Measurements from ENCODE around the gene PPM1H.
"Not testable (repeated sequence)": the region's sequence is repeated elsewhere in the genome, so short reads cannot be mapped to it uniquely, and the experiment has no call there.

PPM1H gene

GRCh38 chr12:62839869-62840660 lies 94.9 kb downstream of the PPM1H start:
- peak; percentile 79 for DNase-seq (ENCODE audit: low spot score)

- peak; percentile 83 for DNase-seq (ENCODE audit: low spot score)
Observed at GRCh38 chr12:62834971-62835547, 99.9 kb downstream of the PPM1H start.

DNA sequence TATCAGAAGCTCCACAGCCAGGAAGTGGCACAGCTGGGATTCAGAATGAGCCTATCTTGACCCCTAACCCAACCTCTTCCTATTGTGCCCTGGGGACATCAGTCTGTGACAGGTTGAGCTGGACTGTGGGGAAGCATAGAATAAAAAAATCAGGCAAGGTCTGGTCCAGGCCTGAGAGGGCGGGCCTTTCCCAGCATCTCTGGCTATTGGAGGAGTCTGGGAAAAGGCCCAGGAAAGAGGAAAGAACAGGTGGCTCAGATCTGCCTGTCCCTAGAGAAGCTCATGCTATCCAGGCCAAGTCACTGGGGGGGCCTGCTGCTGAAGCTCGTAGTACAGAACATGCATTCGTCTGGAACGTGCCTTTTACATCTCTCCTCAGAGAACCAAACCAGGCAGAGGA lies 100.5 kb downstream of the PPM1H start:
- DNase-seq (ENCODE audit: low spot score) = no peak

DNA sequence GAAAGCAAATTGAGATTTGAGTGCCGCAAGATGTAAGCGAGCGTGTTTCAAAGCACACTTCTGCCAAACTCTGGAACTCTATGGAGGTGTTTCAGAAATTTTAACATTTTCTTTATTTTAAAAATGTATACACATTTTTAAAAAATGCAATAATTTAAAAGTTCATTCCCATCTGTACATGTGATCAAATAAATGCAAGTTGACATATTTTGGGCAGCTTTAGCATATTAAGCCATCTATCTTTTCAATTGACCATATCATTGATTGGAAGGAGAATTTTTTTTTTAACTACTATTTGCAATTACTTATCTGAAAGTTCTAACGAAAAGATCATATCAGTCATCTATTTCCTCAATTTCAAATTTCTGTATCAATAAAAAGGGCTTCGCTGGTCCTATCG lies 101.3 kb downstream of the PPM1H start:
- no peak for DNase-seq (ENCODE audit: low spot score)

GRCh38 chr12:62832558-62832957 lies 102.4 kb downstream of the PPM1H start:
- DNase-seq (ENCODE audit: low spot score) = no peak

DNA sequence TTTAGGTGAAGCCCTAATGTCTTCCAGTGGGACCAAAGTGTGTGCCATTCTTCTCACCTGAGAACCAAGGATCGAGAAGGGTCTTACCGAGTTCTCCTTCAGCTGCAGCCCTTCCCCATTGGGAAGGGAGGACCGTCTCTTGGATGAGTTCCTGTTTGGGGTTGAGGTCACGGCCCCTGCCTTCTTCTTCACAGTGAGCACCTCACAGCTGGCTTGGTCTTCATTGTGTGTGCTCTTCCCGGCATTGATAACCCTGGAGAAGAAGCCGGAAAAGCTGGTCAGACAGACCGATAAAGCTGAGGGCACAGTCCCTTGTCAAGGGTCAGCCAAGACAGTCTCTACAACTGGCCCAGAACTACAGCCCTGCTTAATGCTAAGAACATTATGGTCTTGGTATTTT lies 102.9 kb downstream of the PPM1H start:
- DNase-seq (ENCODE audit: low spot score) = no peak

DNA sequence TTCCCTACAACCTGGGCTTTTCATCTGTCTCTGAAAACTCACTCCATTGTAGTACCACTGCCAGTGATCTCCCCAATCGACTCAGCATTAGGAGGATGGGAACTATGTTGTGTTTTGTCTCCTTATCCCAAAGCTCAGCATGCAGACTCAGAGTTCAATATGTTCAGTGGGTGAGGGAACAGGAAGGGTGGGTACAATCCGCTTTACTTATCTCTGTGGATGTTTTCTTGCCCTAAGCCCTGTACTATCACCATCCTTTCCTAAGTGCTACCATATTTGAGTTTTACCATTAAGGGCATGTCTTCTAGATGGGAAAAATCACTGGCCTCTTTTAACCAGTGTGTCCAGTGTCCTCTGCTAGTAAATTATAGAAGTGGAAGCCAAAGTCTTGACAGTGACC lies 107.1 kb downstream of the PPM1H start:
- no peak for DNase-seq (ENCODE audit: low spot score)

DNA sequence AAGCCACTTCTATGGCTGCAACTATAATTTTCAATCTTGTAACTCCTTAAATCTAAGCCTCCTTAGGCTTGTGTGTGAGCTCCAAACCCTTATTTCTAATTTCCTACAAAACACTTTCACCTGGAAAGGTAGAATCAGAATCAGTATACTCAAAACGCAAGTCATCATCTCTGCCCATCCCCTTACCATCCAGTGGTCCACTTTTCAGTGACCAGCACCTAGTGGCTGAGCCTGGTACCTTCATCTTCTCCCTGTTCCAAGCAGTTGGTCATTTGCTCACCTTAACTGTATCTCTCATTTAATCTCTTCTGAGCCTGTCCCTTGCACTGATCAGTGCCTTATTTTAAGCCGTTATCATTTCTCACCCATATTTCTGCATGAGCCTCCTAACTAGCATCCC lies 107.9 kb downstream of the PPM1H start:
- no peak for DNase-seq (ENCODE audit: low spot score)

- no peak for DNase-seq (ENCODE audit: low spot score)
Observed at GRCh38 chr12:62817556-62818271, 117.2 kb downstream of the PPM1H start.

- no peak for DNase-seq (ENCODE audit: low spot score)
Observed at GRCh38 chr12:62814243-62814642, 120.7 kb downstream of the PPM1H start.

DNA sequence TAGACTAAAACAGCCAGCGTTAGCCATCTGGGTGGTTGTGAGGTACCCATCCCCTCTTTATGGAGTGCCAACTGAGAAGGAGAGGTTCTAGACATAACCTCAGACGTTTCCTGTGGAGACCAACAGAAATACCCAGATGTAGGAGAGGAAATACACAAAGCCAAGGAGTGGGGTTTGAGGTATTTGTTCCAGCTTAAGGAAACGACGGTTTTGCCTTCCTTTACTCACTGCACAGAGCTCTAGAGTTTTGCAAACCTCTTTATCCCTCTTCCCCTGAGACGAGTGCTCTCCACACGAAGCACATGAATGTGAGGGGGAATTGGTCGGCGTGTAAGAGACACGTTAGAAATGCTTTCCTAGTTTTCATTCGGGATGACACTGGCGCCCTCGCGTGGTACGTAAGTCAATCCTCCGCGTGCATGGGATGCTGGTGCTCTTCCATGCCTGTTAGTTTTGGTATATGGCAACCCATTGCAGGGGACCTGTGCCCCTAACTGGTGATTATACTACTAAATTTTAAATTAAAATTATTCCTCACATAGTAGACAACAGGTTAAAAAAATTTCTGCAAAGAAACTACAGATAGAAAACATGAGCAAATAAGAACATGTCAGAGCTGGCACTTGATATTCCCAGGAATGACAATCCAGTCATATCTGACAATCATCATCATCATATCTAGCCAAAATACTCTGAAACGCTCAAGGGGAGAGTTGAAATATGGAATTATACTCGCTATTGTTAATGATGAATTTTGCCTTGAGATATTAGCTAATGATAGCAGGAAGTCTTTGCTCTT lies 121.7 kb downstream of the PPM1H start:
- DNase-seq (ENCODE audit: low spot score) = peak; percentile 68

DNA sequence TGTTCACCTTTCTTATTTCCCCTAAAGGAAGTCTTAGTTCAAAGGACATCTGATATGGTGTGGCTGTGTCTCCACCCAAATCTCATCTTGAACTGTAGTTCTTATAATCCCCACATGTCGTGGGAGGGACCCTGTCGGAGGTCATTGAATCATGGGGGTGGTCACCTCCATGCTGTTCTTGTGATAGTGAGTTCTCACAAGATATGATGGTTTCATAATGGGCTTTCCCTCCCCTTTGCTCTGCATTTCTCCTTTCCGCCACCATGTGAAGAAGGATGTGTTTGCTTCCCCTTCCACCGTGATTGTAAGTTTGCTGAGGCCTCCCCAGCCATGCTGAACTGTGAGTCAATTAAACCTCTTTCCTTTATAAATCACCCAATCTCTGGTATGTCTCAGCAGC lies 123.5 kb downstream of the PPM1H start:
- not testable (repeated sequence) for DNase-seq (ENCODE audit: low spot score)

GRCh38 chr12:62808166-62808879 lies 126.6 kb downstream of the PPM1H start:
- no peak for DNase-seq (ENCODE audit: low spot score)

- no peak for DNase-seq (ENCODE audit: low spot score)
Observed at GRCh38 chr12:62806893-62807292, 128.1 kb downstream of the PPM1H start.

GRCh38 chr12:62806244-62806836 lies 128.6 kb downstream of the PPM1H start:
- DNase-seq (ENCODE audit: low spot score) = no peak

- DNase-seq (ENCODE audit: low spot score) = no peak
Observed at GRCh38 chr12:62805517-62805916, 129.4 kb downstream of the PPM1H start.

GRCh38 chr12:62803756-62804155 lies 131.2 kb downstream of the PPM1H start:
- DNase-seq (ENCODE audit: low spot score) = no peak

GRCh38 chr12:62802984-62803383 lies 132.0 kb downstream of the PPM1H start:
- no peak for DNase-seq (ENCODE audit: low spot score)

DNA sequence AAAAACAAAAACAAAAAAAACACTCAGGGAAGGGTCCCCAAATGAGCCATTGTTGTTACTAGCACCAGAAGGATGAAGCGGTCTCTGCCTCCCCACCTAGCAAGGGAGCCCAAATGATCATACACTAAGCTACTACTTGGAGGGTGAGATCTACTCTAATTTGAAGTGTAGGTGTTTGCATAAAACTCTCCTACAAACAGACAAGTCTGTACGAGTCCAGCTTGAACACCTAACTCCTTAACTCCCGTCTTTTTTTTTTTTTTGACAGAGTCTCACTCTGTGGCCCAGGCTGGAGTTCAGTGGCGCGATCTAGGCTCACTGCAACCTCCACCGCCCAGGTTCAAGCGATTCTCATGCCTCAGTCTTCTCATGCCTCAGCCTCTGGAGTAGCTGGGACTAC lies 132.6 kb downstream of the PPM1H start:
- no peak for DNase-seq (ENCODE audit: low spot score)

GRCh38 chr12:62801796-62802195 lies 133.2 kb downstream of the PPM1H start:
- DNase-seq (ENCODE audit: low spot score) = no peak

GRCh38 chr12:62800707-62801400 lies 134.1 kb downstream of the PPM1H start:
- DNase-seq (ENCODE audit: low spot score) = no peak

Data from kidney tubule cell (primary cell).